Measurements from ENCODE around the gene VWF.

Gene VWF

DNA sequence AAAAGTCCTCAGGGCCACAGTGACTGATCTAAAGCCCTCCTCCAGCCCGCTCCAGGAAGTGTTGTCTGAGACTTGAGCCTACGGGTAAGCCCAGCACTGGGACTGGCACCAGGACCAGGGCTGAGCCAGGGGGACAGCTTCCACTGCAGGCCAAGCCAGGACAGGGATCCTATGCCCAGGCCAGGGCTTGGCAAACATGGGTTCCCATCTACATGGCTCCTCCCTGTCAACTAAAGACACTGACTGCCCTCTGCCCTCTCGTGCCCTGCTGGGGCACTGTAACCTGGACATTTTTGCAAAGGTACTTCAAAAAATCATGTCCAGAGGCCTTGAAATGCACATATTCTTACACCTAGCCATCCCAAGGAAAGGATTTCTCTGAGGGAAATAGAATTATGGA, 88.0 kb downstream of the VWF start:
- peaks cover 6% of the 10 kb centered on the region for H3K4me1 ChIP-seq (ENCODE audit: low read length)
- no peaks in the 10 kb centered on the region for H3K36me3 ChIP-seq (replicated peaks; ENCODE audit: insufficient read depth, low read length)
- H3K9me3 ChIP-seq (replicated peaks; ENCODE audit: insufficient read depth, low read length): no peaks in the 10 kb centered on the region
- H3F3A ChIP-seq (ENCODE audit: insufficient read depth, low read length): peaks cover 4% of the 10 kb centered on the region; the same call in 1 of the 2 replicates
- no peak overlapping the region for H3K4me3 ChIP-seq (ENCODE audit: low read length)
- no peak overlapping the region for H2AFZ ChIP-seq (ENCODE audit: low read length)
- H4K20me1 ChIP-seq (ENCODE audit: insufficient read depth, low read length): no peaks in the 10 kb centered on the region
- no peaks in the 10 kb centered on the region for H3K27me3 ChIP-seq (replicated peaks; ENCODE audit: insufficient read depth, low read length)
- DNase-seq: no peak
- H3K9ac ChIP-seq (ENCODE audit: low read length): no peak overlapping the region
- H3K79me2 ChIP-seq (ENCODE audit: low read length): no peaks in the 10 kb centered on the region
- TF ChIP-seq, protein P1, sequence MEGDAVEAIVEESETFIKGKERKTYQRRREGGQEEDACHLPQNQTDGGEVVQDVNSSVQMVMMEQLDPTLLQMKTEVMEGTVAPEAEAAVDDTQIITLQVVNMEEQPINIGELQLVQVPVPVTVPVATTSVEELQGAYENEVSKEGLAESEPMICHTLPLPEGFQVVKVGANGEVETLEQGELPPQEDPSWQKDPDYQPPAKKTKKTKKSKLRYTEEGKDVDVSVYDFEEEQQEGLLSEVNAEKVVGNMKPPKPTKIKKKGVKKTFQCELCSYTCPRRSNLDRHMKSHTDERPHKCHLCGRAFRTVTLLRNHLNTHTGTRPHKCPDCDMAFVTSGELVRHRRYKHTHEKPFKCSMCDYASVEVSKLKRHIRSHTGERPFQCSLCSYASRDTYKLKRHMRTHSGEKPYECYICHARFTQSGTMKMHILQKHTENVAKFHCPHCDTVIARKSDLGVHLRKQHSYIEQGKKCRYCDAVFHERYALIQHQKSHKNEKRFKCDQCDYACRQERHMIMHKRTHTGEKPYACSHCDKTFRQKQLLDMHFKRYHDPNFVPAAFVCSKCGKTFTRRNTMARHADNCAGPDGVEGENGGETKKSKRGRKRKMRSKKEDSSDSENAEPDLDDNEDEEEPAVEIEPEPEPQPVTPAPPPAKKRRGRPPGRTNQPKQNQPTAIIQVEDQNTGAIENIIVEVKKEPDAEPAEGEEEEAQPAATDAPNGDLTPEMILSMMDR (IDR thresholded peaks at IDR 0.05; ENCODE audit: low read length): no peak
- TF ChIP-seq EZH2phosphoT487 (IDR thresholded peaks at IDR 0.05; ENCODE audit: low read length) (no peak), EZH2 (optimal IDR thresholded peaks at IDR 0.05; ENCODE audit: low read depth, low read length) (no peak)
- no peak overlapping the region for H3K27ac ChIP-seq (ENCODE audit: low read length)
- no peak overlapping the region for H3K4me2 ChIP-seq (ENCODE audit: low read depth, low read length)
- H3K9me2 ChIP-seq (replicated peaks; ENCODE audit: insufficient read depth, low read length): no peaks in the 10 kb centered on the region

DNA sequence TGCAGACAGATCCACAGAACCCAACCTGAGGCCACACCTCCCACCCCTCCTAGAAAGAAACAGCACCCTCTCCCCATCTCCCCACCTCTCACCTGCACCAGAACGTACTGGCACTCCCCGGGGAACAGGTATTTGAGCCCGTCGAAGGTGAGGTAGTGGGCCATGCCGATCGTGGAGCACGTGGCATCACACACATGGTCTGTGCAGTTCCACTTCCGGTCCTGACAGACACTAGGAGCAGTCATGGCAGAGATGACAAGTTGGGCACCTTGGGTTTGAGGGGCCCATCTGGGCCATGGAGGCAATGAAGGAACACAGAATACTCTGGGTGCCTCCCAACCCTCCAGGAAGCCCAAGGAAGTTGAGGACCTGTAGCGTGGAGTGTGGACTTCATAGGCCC, 89.9 kb downstream of the VWF start:
- no peaks in the 10 kb centered on the region for H3K9me2 ChIP-seq (replicated peaks; ENCODE audit: insufficient read depth, low read length)
- no peaks in the 10 kb centered on the region for H3K79me2 ChIP-seq (ENCODE audit: low read length)
- H3K9me3 ChIP-seq (replicated peaks; ENCODE audit: insufficient read depth, low read length): no peaks in the 10 kb centered on the region
- DNase-seq: no peak
- H2AFZ ChIP-seq (ENCODE audit: low read length): no peak overlapping the region
- H3K4me1 ChIP-seq (ENCODE audit: low read length): peaks cover 4% of the 10 kb centered on the region
- no peaks in the 10 kb centered on the region for H3K36me3 ChIP-seq (replicated peaks; ENCODE audit: insufficient read depth, low read length)
- no peak overlapping the region for H3K27ac ChIP-seq (ENCODE audit: low read length)
- H3K4me3 ChIP-seq (ENCODE audit: low read length): no peak overlapping the region
- H3K27me3 ChIP-seq (replicated peaks; ENCODE audit: insufficient read depth, low read length): no peaks in the 10 kb centered on the region
- TF ChIP-seq EZH2phosphoT487 (IDR thresholded peaks at IDR 0.05; ENCODE audit: low read length): no peak
- TF ChIP-seq EZH2 (optimal IDR thresholded peaks at IDR 0.05; ENCODE audit: low read depth, low read length): no peak
- TF ChIP-seq, protein P1 (IDR thresholded peaks at IDR 0.05; ENCODE audit: low read length): no peak
- H3F3A ChIP-seq (ENCODE audit: insufficient read depth, low read length): peaks cover 2% of the 10 kb centered on the region; the same call in 1 of the 2 replicates
- no peak overlapping the region for H3K9ac ChIP-seq (ENCODE audit: low read length)
- no peaks in the 10 kb centered on the region for H4K20me1 ChIP-seq (ENCODE audit: insufficient read depth, low read length)
- H3K4me2 ChIP-seq (ENCODE audit: low read depth, low read length): no peak overlapping the region

DNA sequence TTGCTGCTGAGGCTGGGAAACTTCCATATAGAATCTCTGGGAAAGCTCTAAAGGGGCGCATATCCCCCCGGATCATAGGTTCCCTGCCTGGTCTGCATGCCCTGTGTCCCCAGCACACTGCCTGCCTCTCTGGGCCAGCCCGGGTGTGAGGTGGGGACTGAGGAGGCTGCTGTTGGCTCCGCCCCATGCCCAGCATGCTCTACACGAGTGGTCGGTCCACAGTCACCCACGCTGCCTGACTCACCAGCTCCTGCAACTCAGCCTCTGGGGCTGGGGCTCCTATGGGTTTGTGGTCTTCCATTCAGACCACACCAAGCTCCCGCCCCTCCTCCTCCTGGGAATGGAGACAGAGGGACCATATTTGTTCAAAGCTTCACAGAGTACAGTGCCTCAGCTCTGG, 90.9 kb downstream of the VWF start:
- TF ChIP-seq, protein P1 (IDR thresholded peaks at IDR 0.05; ENCODE audit: low read length): no peak
- TF ChIP-seq EZH2phosphoT487 (IDR thresholded peaks at IDR 0.05; ENCODE audit: low read length) (no peak), EZH2 (optimal IDR thresholded peaks at IDR 0.05; ENCODE audit: low read depth, low read length) (no peak)
- Histone ChIP-seq H4K20me1 (ENCODE audit: insufficient read depth, low read length) (no peaks in the 10 kb centered on the region), H3F3A (ENCODE audit: insufficient read depth, low read length) (no peaks in the 10 kb centered on the region), H3K4me2 (ENCODE audit: low read depth, low read length) (no peak overlapping the region), H3K36me3 (replicated peaks; ENCODE audit: insufficient read depth, low read length) (no peaks in the 10 kb centered on the region), H3K79me2 (ENCODE audit: low read length) (no peaks in the 10 kb centered on the region), H3K9me2 (replicated peaks; ENCODE audit: insufficient read depth, low read length) (no peaks in the 10 kb centered on the region), H3K4me1 (ENCODE audit: low read length) (no peaks in the 10 kb centered on the region), H3K27me3 (replicated peaks; ENCODE audit: insufficient read depth, low read length) (no peaks in the 10 kb centered on the region), H2AFZ (ENCODE audit: low read length) (no peak overlapping the region), H3K4me3 (ENCODE audit: low read length) (no peak overlapping the region), H3K9me3 (replicated peaks; ENCODE audit: insufficient read depth, low read length) (no peaks in the 10 kb centered on the region), H3K9ac (ENCODE audit: low read length) (no peak overlapping the region), H3K27ac (ENCODE audit: low read length) (no peak overlapping the region)
- DNase-seq: no peak

All from MM.1S (cell line).